ENCODE data around the gene HLF.

- TF ChIP-seq CTCF (IDR thresholded peaks at IDR 0.05), result no peak
- TF ChIP-seq POLR2A (IDR thresholded peaks at IDR 0.05), result no peak
These were observed 10.4 kb upstream of the HLF start for GRCh38 chr17:55254375-55254774.

All from vagina (tissue), 2 donors.